Fibroblast of lung (primary cell): ENCODE data around the gene C1orf116. TPM values are rescaled to one million over a fixed set of nuclear protein-coding genes. Genes with fewer than 3 reads are reported as not detected.
A peak's percentile ranks its signal among the peaks of the same experiment; 100 is the strongest.

Experiments used
- DNase-seq, 2 donors: peaks; one replicate each; pipeline versions ENCODE4 v3.0.0 to v3.0.0-alpha.2; 2010; ENCODE audit warnings: low read depth in 2 of 2
- H2AFZ ChIP-seq: 2 replicates; pipeline ENCODE4 v1.5.1; 2012; ENCODE audit warnings: low read length, control low read depth, inconsistent platforms
- H3K27ac ChIP-seq: 2 replicates; pipeline ENCODE4 v1.5.1; 2011; ENCODE audit warnings: low read length, control low read depth; ENCODE audit not compliant: insufficient read depth
- H3K27me3 ChIP-seq: 2 replicates; pipeline ENCODE4 v1.5.1; 2011; ENCODE audit warnings: mild to moderate bottlenecking, low read length; ENCODE audit not compliant: control insufficient read depth, insufficient read depth
- H3K36me3 ChIP-seq: 2 replicates; pipeline ENCODE4 v1.5.1; 2011; ENCODE audit warnings: low read length; ENCODE audit not compliant: control insufficient read depth, insufficient read depth
- H3K4me1 ChIP-seq: 2 replicates; pipeline ENCODE4 v1.5.1; 2011; ENCODE audit warnings: low read length; ENCODE audit not compliant: control insufficient read depth, insufficient read depth; ENCODE audit errors: extremely low read depth
- H3K4me2 ChIP-seq: 2 replicates; pipeline ENCODE4 v1.5.1; 2011; ENCODE audit warnings: low read length, control low read depth; ENCODE audit not compliant: insufficient read depth; ENCODE audit errors: extremely low read depth
- H3K4me3 ChIP-seq, 4 experiments: fragments of 200-600 bp in 1 of 4; sonication (generic) in 1 of 4; replicated peaks in 1 of 4; 2 replicates each; pipeline ENCODE4 v1.5.1; 2011 to 2016; ENCODE audit warnings: low read length in 4 of 4, low read depth in 3 of 4, mild to moderate bottlenecking in 3 of 4, control low read depth in 2 of 4, inconsistent platforms in 1 of 4, mixed read lengths in 1 of 4; ENCODE audit not compliant: insufficient read depth in 1 of 4; ENCODE audit errors: control extremely low read depth in 1 of 4
- H3K79me2 ChIP-seq: 2 replicates; pipeline ENCODE4 v1.5.1; 2012; ENCODE audit warnings: mild to moderate bottlenecking, low read length, inconsistent platforms; ENCODE audit not compliant: control insufficient read depth, insufficient read depth
- H3K9ac ChIP-seq: 2 replicates; pipeline ENCODE4 v1.5.1; 2011; ENCODE audit warnings: mild to moderate bottlenecking, low read length, control low read depth; ENCODE audit not compliant: insufficient read depth
- H3K9me3 ChIP-seq: 2 replicates; pipeline ENCODE4 v1.5.1; 2012; ENCODE audit warnings: low read depth, low read length; ENCODE audit not compliant: control insufficient read depth, insufficient read depth
- H4K20me1 ChIP-seq: 2 replicates; pipeline ENCODE4 v1.5.1; 2011; ENCODE audit warnings: low read length; ENCODE audit not compliant: control insufficient read depth, insufficient read depth; ENCODE audit errors: extremely low read depth
- EZH2 ChIP-seq: IDR thresholded peaks from 2 replicates; pipeline ENCODE4 v1.5.1; 2012; ENCODE audit warnings: low read length, control low read depth, mild to moderate bottlenecking; ENCODE audit errors: missing control alignments
- polyA plus RNA-seq, 2 donors: library from polyadenylated mRNA; depleted of rRNA in 1 of 2; stranded (reverse) in 1 of 2; unstranded in 1 of 2; fragments of >200 nt; gene quantifications; 2 replicates each; pipeline ENCODE4 v1.2.1, GENCODE V29; 2011 to 2012; ENCODE audit warnings: missing spikeins in 1 of 2
- total RNA-seq: library from RNA; depleted of rRNA; stranded (reverse); fragments of >200 nt; gene quantifications from 2 replicates; pipeline ENCODE4 v1.2.1, GENCODE V29; 2014
- TF ChIP-seq, protein P1 (sequence below), 2 donors: IDR thresholded peaks in 1 of 2; conservative IDR thresholded peaks in 1 of 2; 1 replicate in 1 of 2; 2 replicates in 1 of 2; pipeline ENCODE4 v1.5.1; 2011 to 2012; ENCODE audit warnings: low read length in 2 of 2, control low read depth in 1 of 2, inconsistent platforms in 1 of 2, low read depth in 1 of 2, mild to moderate bottlenecking in 1 of 2

C1orf116 gene
- total and polyA plus RNA-seq, 2 donors (not counting 1 experiment from before 2014, with no cell fraction given), result 0.06 TPM; not detected in 1

DNA sequence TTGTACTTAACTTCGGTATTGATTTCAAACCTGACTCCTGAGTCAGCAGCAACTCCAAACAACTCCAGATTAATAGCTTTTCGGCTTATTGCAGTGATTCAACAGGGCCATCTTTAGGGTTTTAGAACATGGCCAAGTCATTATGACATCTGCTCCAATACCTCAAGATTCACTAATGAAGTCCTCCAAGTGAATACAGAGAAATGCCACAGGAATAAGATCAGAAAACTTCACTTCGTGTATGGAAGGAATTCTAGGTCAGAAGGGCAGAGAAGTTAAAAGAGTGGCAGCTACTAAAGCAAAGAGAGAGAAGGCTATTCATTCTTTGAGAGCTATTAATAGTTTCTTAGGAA lies 7.6 kb upstream of the C1orf116 start:
- Histone ChIP-seq H3K27ac (no peak overlapping the region), H3K9me3 (no peaks in the 10 kb centered on the region), H3K4me1 (peaks cover 4% of the 10 kb centered on the region), H3K36me3 (no peaks in the 10 kb centered on the region), H4K20me1 (no peaks in the 10 kb centered on the region), H2AFZ (no peak overlapping the region), H3K4me2 (no peak overlapping the region), H3K27me3 (no peaks in the 10 kb centered on the region), H3K9ac (no peak overlapping the region), H3K79me2 (no peaks in the 10 kb centered on the region), H3K4me3 (no peak overlapping the region)
- no peak for TF ChIP-seq EZH2
- TF ChIP-seq, protein P1, sequence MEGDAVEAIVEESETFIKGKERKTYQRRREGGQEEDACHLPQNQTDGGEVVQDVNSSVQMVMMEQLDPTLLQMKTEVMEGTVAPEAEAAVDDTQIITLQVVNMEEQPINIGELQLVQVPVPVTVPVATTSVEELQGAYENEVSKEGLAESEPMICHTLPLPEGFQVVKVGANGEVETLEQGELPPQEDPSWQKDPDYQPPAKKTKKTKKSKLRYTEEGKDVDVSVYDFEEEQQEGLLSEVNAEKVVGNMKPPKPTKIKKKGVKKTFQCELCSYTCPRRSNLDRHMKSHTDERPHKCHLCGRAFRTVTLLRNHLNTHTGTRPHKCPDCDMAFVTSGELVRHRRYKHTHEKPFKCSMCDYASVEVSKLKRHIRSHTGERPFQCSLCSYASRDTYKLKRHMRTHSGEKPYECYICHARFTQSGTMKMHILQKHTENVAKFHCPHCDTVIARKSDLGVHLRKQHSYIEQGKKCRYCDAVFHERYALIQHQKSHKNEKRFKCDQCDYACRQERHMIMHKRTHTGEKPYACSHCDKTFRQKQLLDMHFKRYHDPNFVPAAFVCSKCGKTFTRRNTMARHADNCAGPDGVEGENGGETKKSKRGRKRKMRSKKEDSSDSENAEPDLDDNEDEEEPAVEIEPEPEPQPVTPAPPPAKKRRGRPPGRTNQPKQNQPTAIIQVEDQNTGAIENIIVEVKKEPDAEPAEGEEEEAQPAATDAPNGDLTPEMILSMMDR (conservative IDR thresholded peaks at IDR 0.05 in 1 of 2, IDR thresholded peaks at IDR 0.05 in 1 of 2; ENCODE audit: low read depth in 1 of 2, low read length in 2 of 2), result no peak
- DNase-seq, result peak in 1 of 2 donors; percentile 70

- H3K4me1 ChIP-seq, result peaks cover 4% of the 10 kb centered on the region
- H3K79me2 ChIP-seq, result no peaks in the 10 kb centered on the region
- no peak overlapping the region for H2AFZ ChIP-seq
- H3K4me3 ChIP-seq, result no peak overlapping the region
- H4K20me1 ChIP-seq, result no peaks in the 10 kb centered on the region
- TF ChIP-seq, protein P1 (conservative IDR thresholded peaks at IDR 0.05 in 1 of 2, IDR thresholded peaks at IDR 0.05 in 1 of 2; ENCODE audit: low read depth in 1 of 2, low read length in 2 of 2), result no peak
- no peak for TF ChIP-seq EZH2
- no peaks in the 10 kb centered on the region for H3K9me3 ChIP-seq
- no peaks in the 10 kb centered on the region for H3K36me3 ChIP-seq
- no peaks in the 10 kb centered on the region for H3K27me3 ChIP-seq
- no peak overlapping the region for H3K27ac ChIP-seq
- no peak for DNase-seq
- H3K4me2 ChIP-seq, result no peak overlapping the region
- H3K9ac ChIP-seq, result no peak overlapping the region
Observed at GRCh38 chr1:207039380-207040180, 7.0 kb upstream of the C1orf116 start.

DNA sequence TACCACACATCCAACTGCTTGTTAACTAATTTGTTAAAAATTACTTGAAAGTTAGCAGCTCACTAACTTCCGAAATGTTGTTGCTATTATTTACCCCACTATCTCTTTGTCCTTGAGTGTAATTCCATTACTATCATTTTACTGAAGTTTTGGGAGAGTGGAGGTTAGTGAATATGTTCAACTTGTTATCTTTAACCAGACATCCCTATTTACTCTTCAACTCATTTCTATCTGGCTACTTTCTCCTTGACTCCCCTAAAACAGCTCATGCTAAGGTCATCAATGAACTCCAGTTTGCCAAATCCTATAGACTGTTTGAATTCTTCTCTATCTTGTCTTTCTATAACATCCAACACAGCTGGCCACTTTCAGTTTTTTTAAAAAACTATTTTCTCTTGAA lies 4.3 kb upstream of the C1orf116 start:
- Histone ChIP-seq H3K27me3 (no peaks in the 10 kb centered on the region), H2AFZ (no peak overlapping the region), H3K4me2 (no peak overlapping the region), H3K79me2 (no peaks in the 10 kb centered on the region), H3K4me1 (peaks cover 4% of the 10 kb centered on the region), H4K20me1 (no peaks in the 10 kb centered on the region), H3K36me3 (no peaks in the 10 kb centered on the region), H3K9ac (no peak overlapping the region), H3K27ac (no peak overlapping the region), H3K4me3 (no peak overlapping the region), H3K9me3 (no peaks in the 10 kb centered on the region)
- no peak for TF ChIP-seq EZH2
- TF ChIP-seq, protein P1 (conservative IDR thresholded peaks at IDR 0.05 in 1 of 2, IDR thresholded peaks at IDR 0.05 in 1 of 2; ENCODE audit: low read depth in 1 of 2, low read length in 2 of 2), result no peak
- DNase-seq, result no peak
